Measurements from ENCODE around the gene MSI2. TPM values are rescaled to one million over a fixed set of nuclear protein-coding genes. Genes with fewer than 3 reads are reported as not detected.
"Not testable (repeated sequence)": the region's sequence is repeated elsewhere in the genome, so short reads cannot be mapped to it uniquely, and the experiment has no call there.

The MSI2 gene
- total RNA-seq, 6 experiments from 2014 or later: 12.0 to 22.6 (median 19.4) TPM

GRCh38 chr17:57296231-57296630 lies 39.9 kb downstream of the MSI2 start:
- DNase-seq (no peak), ATAC-seq (no peak)
- TF ChIP-seq, protein P1, sequence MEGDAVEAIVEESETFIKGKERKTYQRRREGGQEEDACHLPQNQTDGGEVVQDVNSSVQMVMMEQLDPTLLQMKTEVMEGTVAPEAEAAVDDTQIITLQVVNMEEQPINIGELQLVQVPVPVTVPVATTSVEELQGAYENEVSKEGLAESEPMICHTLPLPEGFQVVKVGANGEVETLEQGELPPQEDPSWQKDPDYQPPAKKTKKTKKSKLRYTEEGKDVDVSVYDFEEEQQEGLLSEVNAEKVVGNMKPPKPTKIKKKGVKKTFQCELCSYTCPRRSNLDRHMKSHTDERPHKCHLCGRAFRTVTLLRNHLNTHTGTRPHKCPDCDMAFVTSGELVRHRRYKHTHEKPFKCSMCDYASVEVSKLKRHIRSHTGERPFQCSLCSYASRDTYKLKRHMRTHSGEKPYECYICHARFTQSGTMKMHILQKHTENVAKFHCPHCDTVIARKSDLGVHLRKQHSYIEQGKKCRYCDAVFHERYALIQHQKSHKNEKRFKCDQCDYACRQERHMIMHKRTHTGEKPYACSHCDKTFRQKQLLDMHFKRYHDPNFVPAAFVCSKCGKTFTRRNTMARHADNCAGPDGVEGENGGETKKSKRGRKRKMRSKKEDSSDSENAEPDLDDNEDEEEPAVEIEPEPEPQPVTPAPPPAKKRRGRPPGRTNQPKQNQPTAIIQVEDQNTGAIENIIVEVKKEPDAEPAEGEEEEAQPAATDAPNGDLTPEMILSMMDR (IDR thresholded peaks at IDR 0.05): no peak
- no peak for TF ChIP-seq POLR2A (IDR thresholded peaks at IDR 0.05)
- H3K36me3 ChIP-seq: peaks cover 0 to 3% (median 0%) of the 10 kb centered on the region in 4 donors
- H3K27me3 ChIP-seq: no peaks in the 10 kb centered on the region
- intact Hi-C loops (cut with DNase I): no loop called here
- H3K4me1 ChIP-seq: no peaks in the 10 kb centered on the region
- H3K4me3 ChIP-seq: no peak overlapping the region
- H3K27ac ChIP-seq: no peak overlapping the region
- H3K9me3 ChIP-seq: no peaks in the 10 kb centered on the region
- 85% methylated on average over 4 of the region's 4 CpGs for WGBS (ENCODE audit: insufficient coverage, low coverage, low lambda C conversion rate, missing lambda C conversion rate)

DNA sequence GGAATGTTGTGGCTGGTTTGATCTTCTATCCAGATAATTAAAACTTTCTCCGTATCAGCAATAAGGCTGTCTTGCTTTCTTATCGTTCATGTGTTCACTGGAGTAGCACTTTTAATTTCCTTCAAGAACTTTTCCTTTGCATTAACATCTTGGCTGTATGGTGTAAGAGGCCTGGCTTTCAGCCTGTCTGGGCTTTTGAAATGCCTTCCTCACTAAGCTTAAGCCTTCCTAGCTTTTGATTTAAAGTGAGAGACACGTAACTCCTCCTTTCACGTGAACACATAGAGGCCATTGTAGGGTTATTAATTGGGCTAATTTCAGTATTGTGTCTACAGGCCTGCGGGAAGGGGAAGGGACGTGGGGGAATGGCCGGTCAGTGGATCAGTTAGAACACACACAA lies 42.9 kb downstream of the MSI2 start:
- Histone ChIP-seq H3K27me3 (no peaks in the 10 kb centered on the region), H3K4me3 (no peak overlapping the region), H3K9me3 (no peaks in the 10 kb centered on the region), H3K4me1 (no peaks in the 10 kb centered on the region), H3K36me3 (peaks cover 0 to 3% (median 0%) of the 10 kb centered on the region in 4 donors), H3K27ac (no peak overlapping the region)
- TF ChIP-seq, protein P1 (IDR thresholded peaks at IDR 0.05): no peak
- TF ChIP-seq POLR2A (IDR thresholded peaks at IDR 0.05): no peak
- ATAC-seq (no peak), DNase-seq (no peak)
- intact Hi-C loops (cut with DNase I): no loop called here
- WGBS (ENCODE audit: insufficient coverage, low coverage, low lambda C conversion rate, missing lambda C conversion rate): 94% methylated on average over 7 of the region's 7 CpGs

DNA sequence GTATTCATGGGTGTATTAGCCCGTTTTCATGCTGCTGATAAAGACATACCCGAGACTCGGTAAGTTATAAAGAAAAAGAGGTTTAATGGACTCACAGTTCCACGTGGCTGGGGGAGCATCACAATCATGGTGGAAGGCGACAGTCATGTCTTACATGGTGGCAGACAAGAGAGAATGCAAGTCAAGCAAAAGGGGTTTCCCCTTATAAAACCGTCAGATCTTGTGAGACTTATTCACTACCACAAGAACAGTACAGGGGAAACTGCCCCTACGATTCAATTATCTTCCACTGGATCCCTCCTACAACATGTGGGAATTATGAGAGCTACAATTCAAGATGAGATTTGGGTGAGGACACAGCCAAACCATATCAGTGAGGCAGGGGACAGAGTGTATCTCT lies 44.3 kb downstream of the MSI2 start:
- H3K27ac ChIP-seq; ATAC-seq; intact Hi-C loops (cut with DNase I); H3K4me3 ChIP-seq; H3K9me3 ChIP-seq; H3K4me1 ChIP-seq; DNase-seq; H3K27me3 ChIP-seq; H3K36me3 ChIP-seq: not testable (repeated sequence)
- 93% methylated on average over 6 of the region's 7 CpGs for WGBS (ENCODE audit: insufficient coverage, low coverage, low lambda C conversion rate, missing lambda C conversion rate)

GRCh38 chr17:57302690-57303465 lies 46.6 kb downstream of the MSI2 start:
- no peaks in the 10 kb centered on the region for H3K4me1 ChIP-seq
- ATAC-seq (no peak), DNase-seq (no peak)
- H3K27ac ChIP-seq: no peak overlapping the region
- 85% methylated on average over 9 of the region's 10 CpGs for WGBS (ENCODE audit: insufficient coverage, low coverage, low lambda C conversion rate, missing lambda C conversion rate)
- H3K4me3 ChIP-seq: no peak overlapping the region
- TF ChIP-seq, protein P1 (IDR thresholded peaks at IDR 0.05): no peak
- TF ChIP-seq POLR2A (IDR thresholded peaks at IDR 0.05): no peak
- no peaks in the 10 kb centered on the region for H3K27me3 ChIP-seq
- intact Hi-C loops (cut with DNase I): no loop called here
- peaks cover 0 to 1% (median 0%) of the 10 kb centered on the region in 4 donors for H3K36me3 ChIP-seq
- no peaks in the 10 kb centered on the region for H3K9me3 ChIP-seq

DNA sequence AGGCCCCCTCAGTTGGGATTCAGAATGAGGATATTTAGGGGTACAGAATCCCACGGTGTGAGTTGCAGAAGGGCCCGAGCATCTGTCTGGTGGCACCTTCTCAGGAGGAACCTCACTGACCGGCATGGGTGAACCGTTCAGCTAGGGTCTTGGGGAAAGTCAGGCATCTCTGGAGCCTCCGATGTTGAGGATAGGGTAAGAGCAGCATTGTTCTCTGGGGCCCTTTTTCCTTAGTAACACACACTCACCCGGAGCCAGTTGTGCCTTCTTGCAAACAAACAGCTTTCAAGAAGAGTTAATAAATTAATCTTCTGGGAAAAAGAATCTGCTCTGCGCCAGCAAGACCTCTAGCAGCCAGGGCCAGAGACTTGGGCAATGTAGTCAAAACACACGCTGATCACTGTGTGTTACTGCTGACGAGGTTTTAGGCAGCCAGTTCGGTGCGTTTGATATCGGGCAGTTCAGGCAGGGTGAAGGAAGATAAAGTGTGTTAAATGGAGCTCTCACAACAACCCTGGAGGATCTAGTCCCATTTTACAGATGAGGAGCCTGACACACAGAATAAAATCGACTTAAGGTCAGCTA lies 48.9 kb downstream of the MSI2 start:
- Histone ChIP-seq H3K9me3 (no peaks in the 10 kb centered on the region), H3K4me3 (no peak overlapping the region), H3K36me3 (no peaks in the 10 kb centered on the region), H3K4me1 (no peaks in the 10 kb centered on the region), H3K27ac (no peak overlapping the region), H3K27me3 (no peaks in the 10 kb centered on the region)
- DNase-seq: no peak
- intact Hi-C loops (cut with DNase I): no loop called here
- ATAC-seq: no peak
- 95% methylated on average over 10 of the region's 13 CpGs for WGBS (ENCODE audit: insufficient coverage, low coverage, low lambda C conversion rate, missing lambda C conversion rate)
- TF ChIP-seq POLR2A (IDR thresholded peaks at IDR 0.05): no peak
- TF ChIP-seq, protein P1 (IDR thresholded peaks at IDR 0.05): no peak

Data from right lobe of liver (tissue), 6 donors.